ENCODE results near the gene UBAC1.

The UBAC1 gene

GRCh38 chr9:135980926-135981630 is 19.9 kb upstream of the UBAC1 start:
- ChIA-PET POLR2A (no interaction called here), CTCF (no interaction called here)
- DNase-seq (ENCODE audit: extremely low spot score) = no peak
- no peak for TF ChIP-seq CTCF (IDR thresholded peaks at IDR 0.05; ENCODE audit: control extremely low read depth, extremely low read depth, low read depth, missing control alignments)

GRCh38 chr9:135979547-135980166 is 18.5 kb upstream of the UBAC1 start:
- DNase-seq (ENCODE audit: extremely low spot score) = no peak
- POLR2A ChIA-PET = no interaction called here
- CTCF ChIA-PET = no interaction called here
- TF ChIP-seq CTCF (IDR thresholded peaks at IDR 0.05; ENCODE audit: control extremely low read depth, extremely low read depth, low read depth, missing control alignments) = no peak

- CTCF ChIA-PET = no interaction called here
- POLR2A ChIA-PET = no interaction called here
- no peak for TF ChIP-seq CTCF (IDR thresholded peaks at IDR 0.05; ENCODE audit: control extremely low read depth, extremely low read depth, low read depth, missing control alignments)
- no peak for DNase-seq (ENCODE audit: extremely low spot score)
Measured at GRCh38 chr9:135978642-135979546, 17.7 kb upstream of the UBAC1 start.

- POLR2A ChIA-PET = no interaction called here
- CTCF ChIA-PET = interaction anchor here (1.0 kb wide), 1 partner anchor 9 kb away, joined by 5 read pairs; no protein-coding TSS in a partner anchor
- no peak for DNase-seq (ENCODE audit: extremely low spot score)
- no peak for TF ChIP-seq CTCF (IDR thresholded peaks at IDR 0.05; ENCODE audit: control extremely low read depth, extremely low read depth, low read depth, missing control alignments)
Measured at GRCh38 chr9:135976944-135977343, 15.8 kb upstream of the UBAC1 start.

GRCh38 chr9:135976531-135976930 is 15.4 kb upstream of the UBAC1 start:
- DNase-seq (ENCODE audit: extremely low spot score) = no peak
- ChIA-PET CTCF (interaction anchor here (1.0 kb wide), 1 partner anchor 9 kb away, joined by 5 read pairs; no protein-coding TSS in a partner anchor), POLR2A (no interaction called here)
- no peak for TF ChIP-seq CTCF (IDR thresholded peaks at IDR 0.05; ENCODE audit: control extremely low read depth, extremely low read depth, low read depth, missing control alignments)

- CTCF ChIA-PET = interaction anchor here (1.0 kb wide), 2 partner anchors 8 to 9 kb away, joined by 5 read pairs; no protein-coding TSS in a partner anchor
- DNase-seq (ENCODE audit: extremely low spot score) = no peak
- TF ChIP-seq CTCF (IDR thresholded peaks at IDR 0.05; ENCODE audit: control extremely low read depth, extremely low read depth, low read depth, missing control alignments) = no peak
- POLR2A ChIA-PET = no interaction called here
Measured at GRCh38 chr9:135975834-135976233, 14.7 kb upstream of the UBAC1 start.
